ENCODE data around the gene GFRA4.
A peak's percentile ranks its signal among the peaks of the same experiment; 100 is the strongest.

GFRA4 gene

DNA sequence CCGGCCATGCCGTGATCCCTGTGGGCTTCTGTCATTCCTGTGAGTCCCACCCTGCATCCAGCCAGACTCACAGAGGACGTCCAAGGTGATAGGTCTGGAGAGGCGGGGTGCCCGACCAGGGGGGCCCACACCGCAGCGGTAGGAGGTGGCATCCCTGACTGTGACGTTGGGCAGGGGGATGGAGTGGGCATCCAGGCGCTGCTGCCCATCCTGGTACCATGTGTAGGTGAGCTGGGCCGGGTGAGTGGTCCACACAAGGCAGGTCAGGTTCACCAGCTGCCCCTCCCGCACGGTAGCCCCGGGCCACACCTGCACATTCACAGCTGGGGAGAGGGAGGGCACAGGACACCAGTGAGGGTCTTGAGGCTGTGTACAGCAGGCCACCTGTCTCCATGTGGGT lies 30.2 kb upstream of the GFRA4 start:
- DNase-seq: no peak

DNA sequence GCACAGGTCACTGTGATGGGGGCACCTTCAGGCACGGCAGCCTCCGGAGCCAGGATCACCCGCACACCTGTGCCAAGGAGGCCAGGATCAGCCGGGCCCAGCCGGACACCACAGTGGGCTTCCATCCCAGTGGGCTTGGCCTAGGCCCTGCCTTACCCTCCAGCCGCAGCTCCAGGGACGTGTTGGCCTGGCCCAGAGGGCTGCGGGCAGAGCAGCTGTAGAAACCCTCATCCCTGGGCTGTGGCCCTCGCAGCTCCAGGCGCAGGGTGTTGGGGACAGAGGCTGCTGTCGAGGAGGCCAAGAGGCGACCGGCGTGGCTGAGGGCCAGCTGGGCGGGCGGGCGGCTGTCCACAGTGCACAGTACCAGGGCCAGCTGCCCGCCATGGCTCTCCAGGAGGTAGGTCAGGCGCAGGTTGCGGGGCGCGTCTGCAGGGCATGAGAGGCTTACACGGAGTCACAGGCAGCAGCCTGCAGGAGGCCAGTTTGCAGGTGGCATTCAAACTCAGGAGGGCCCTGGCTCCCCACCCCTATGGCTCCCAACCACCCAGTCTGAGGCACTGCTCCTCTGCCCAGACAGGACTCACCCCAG lies 29.6 kb upstream of the GFRA4 start:
- no peak for DNase-seq

DNA sequence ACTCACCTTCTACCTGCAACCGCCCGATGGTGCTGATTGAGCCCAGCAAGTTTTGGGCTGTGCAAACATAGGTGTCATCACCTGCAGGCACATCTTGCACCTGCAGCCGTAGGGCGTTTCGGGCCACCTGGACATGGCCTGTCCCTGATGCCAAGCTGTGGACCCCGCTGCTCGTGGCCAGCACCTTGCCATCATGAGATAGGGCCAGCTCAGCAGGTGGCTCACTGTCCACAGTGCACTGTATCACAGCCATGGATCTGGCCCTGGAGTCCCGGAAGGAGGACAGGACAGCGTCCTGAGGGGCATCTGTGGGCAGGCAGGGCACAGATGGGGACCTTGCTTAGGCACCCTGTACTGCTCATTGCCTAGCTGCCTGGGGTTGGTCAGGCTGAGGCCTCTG lies 28.7 kb upstream of the GFRA4 start:
- DNase-seq: no peak

DNA sequence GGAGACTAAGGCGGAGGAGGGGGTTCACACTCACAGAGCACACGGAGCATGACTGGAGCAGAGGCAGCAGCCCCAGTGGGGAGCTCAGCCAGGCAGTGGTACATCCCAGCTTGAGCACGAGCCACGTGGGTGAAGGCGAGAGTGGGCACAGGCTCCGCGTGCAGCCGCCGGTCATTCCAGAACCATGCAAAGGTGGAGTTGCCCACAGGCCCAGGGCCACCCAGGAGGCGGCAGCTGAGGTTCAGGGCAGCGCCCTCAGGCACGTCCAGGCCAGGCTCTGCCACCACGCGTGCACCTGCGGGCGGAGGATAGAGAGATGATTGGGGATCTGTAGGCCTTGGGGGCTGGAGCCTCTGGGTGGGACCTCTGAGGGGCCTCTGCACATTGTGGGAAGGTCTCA lies 28.1 kb upstream of the GFRA4 start:
- DNase-seq: no peak

DNA sequence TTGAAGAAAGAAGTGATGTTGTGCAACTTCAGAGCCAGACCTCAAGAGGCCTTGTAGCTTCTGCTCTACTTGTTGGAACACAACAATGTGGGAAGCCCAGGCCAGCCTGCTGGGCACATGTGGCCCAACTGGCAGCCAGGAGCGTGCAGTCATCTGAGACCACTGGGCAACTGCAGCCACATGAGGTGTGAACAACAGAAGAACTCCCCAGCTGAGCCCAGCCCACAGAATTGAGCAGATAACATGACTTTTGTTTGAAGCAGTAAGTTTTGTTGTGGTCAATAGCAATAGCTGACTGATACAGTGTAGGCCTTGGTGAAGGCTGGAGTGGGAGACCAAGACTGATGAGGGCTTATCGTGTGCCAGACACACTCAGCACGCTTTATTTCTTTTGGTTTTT lies 27.2 kb upstream of the GFRA4 start:
- no peak for DNase-seq

DNA sequence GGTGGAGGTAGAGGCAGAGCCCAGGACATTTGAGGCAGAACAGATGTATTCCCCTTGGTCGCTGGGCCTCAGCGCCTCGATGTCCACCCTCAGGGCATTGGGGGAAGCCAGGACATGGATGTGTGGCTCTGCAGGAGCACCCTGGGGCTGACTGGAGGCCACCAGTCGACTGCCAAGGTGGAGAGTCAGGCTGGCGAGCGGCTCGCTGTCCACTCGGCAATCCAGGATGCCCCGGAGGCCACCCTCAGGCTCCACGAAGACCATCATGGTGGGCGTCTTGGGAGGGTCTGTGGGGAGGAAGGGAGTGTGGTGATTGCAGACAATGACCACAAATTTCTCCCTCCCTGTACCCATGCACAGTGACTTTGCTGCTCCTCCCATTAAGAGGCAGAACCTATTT lies 26.8 kb upstream of the GFRA4 start:
- DNase-seq: no peak

DNA sequence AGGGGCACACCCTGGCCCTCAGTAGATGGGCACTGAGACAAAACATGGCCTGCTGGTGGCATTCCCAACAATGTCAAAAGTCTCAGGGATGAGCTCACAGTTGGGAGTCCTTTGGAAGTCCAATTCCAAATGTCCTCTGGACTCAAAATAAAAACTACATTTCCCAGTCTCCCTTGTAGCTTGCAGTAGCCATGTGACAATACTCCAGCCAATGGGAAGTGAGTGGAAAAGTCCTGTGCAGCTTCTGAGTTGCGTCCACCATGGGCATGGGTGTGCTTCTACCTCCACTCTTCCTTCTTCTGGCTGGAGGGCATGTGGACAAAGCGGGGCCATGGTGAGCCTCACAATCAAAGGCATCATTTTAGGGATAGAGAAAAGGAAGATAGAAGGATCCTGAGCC lies 24.5 kb upstream of the GFRA4 start:
- DNase-seq: no peak

DNA sequence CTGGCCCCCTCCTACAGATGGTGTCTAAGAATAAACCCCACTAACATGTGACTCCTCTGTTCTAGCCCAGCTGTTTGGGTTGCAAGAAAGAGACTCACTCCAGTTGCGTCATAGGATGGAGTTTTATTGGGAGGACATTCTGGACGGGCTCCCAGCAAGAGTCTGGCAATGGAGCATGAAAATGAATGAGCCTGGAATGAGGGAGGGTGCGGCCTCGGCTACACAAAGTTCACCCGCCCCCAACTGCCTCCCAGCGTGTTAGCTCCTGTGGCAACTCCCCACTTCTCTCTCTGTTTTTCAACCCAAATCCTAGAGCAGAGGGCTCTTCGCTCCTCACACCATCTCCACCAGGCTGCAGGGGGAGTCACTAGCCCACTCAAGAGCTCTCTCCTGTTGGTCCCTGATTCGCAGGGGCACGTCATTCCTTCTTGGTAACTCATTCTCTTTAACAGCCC lies 23.7 kb upstream of the GFRA4 start:
- peak; percentile 27 for DNase-seq

DNA sequence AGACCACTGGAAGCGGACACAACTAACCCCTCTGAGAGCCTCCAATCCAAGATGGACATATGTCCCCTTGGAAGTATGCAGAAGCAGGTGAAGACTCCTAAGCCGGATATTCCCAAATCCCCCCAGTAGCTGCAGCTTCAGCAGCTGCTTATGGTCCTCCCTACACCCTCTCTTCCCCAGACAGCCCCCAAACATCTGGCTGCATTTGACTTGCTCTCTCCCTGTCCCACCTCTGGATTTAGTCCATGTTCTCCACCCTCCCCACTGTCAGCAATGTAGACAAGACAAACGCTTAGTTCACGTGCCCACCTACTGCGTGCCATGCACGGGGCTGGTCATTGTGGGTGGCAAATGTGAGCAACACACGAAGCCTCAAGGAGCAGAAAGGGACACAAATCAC lies 23.2 kb upstream of the GFRA4 start:
- no peak for DNase-seq

DNA sequence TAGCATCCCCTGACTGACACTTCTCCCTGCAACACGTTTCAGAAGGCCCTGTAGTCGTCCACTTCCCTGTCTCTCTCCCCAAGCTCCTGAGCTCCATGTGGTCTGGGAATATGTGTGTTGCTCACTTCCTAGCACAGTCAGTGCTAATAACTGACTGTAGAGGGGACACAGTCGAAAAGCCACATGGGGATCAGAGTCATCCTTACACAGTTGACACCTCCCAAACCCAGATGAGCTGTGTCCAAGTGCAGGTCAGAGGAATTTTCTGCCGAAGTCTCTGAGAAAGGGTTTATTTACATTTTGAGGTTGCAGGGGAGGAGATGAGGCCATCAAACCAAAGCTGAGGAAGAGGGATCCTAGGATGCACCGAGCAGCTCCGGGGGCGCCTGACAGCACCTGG lies 22.1 kb upstream of the GFRA4 start:
- DNase-seq: no peak

DNA sequence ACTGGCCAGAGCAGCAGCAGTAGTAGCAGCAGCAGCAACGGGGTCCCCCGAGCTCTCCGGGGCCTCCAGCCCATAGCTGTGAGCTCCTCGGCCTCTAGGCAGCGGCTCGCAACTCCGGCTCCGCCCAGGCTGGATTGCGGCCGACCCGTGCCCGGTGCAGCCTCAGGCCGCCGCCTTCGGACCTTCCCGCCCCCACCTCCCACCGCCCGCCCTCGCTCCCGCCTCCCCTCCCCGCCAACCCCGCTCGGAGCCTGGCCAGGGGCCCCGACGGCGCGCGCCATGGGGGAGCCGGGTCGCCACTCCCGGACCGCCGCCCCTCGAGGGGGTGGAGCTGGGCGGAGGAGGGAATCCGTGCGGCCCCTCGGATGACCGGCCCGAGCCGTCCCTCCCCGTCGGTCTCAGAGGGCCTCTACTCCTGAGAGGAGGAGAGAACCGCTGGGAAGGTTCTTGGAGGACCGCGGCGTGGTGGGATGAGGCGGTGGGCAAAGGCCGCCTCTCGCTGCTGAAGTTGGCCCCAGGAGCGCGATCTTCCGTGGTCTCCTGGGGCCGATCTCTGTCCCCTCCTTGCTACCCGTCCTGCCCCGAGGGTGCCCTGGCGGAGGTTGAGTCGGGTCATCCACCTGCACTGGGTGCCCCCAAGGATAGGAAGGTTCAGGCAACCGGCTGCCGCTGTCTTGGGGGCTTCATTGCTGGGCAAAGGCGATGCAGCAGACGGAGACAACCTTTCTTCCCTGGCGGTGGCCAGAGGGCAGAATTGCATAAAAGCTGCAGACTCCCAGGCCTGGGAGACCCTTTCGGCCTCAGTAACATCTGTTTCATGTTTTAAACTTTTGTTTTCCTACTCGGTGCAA lies 19.0 kb upstream of the GFRA4 start, which contains the start of gene ADAM33:
TSS of gene ADAM33 (minus strand) at position 80 of the 851 bp plus-strand sequence. CDS start at position 74, 6 bp downstream.
- no peak for DNase-seq

DNA sequence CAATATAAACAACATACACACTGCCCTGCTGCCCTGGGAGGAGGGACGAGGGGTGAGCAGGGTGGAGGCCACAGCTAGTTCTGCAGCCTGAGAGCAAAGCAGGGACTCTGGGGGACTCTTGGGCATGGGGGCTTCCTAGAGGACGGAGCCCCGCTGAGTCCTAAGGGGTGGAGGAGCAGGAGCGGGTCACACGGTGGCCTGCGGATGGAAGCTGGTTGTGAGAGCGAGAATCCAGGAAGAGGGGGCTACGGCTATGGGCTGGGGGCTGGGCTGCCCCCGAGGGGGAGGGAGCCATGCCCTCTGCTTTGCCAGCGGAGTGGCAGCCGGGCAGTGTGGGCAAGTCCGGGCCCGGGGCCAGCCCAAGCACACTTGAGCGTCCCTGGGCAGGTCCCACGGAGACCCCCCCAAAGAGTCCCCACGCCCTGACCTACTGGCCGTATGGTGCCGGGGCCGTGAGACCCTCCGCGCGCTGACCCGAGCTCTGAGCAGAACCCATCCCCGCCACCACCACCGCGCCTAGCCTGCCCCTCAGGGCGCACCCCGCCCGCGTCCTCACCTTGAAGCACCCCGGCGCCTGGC lies 18.2 kb upstream of the GFRA4 start:
- no peak for DNase-seq

DNA sequence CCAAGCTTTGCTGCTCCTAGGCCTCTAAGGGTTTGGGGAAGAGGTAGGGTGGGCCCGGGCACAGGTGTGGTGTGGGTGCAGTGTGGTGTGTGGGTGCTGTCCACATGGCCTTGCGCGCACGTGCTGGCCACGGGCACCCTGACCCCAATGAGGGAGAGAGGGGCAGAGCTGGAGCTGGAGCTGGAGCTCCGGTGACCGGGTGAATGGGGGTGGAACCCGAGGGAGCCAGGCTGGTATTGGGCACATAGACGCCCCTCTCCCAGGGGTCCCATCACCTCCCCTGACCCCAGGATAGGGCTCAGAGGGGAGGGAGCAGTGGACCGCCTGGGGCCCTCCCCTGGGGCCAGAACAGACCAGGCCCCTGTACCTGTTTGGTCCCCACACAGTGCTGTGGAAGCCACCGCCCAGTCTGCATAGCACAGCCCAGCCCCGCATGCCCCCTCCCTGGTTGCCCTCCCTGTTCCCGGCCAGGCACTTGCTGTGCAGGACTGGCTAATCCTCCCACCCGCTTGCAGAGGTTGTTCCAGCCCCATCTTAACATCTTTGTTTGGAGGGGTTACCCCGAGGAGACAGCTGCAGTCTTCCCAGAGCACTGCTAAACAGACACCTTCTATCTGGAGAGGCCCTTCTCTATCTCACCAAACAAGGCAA lies 17.6 kb upstream of the GFRA4 start:
- no peak for DNase-seq

DNA sequence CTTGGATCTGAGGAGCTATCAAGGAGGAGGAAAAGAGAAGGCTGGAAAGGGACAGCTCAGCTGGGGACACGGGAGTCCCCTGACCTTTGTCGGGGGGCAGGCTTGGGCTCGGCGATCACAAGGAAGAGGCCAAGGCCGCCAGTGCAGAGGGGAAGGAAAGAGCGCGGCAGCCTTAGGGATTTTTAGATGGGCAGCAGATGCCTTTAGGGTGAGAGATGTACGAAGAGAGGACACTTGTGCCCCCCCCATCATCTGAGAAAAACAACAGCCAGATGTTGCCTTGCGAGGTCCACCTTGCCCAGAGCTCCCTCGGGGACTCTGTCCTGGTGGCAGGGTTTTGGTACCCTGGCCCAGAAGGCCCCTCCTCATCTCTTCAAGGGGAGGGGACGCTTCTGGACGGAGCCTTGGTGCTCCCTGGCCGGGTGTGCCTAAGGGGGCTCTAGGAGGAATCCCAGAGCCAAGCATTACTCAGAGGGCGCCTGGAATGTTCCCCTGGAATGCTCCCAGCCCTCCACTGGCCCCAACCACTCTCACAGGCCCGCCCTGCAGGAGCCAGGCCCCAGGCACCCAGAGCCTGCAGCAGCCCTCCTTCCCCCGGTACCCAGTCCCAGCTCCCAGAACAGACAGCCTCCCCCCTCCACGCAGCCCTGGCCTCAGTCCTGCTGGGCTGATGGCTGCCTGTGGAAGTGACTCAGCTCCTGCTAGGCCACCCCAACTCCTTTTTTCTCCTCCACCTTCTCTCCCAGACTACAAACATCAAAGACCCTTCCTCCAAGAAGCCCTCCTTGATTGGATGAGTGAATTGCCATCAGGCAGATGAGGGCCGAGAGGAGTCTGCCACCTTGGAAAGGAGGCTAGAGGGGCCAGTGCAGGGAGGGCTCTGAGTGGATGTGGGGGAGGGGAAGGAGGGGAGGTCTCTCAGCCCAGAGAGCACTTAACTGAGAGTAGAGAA lies 16.8 kb upstream of the GFRA4 start:
- DNase-seq: no peak

DNA sequence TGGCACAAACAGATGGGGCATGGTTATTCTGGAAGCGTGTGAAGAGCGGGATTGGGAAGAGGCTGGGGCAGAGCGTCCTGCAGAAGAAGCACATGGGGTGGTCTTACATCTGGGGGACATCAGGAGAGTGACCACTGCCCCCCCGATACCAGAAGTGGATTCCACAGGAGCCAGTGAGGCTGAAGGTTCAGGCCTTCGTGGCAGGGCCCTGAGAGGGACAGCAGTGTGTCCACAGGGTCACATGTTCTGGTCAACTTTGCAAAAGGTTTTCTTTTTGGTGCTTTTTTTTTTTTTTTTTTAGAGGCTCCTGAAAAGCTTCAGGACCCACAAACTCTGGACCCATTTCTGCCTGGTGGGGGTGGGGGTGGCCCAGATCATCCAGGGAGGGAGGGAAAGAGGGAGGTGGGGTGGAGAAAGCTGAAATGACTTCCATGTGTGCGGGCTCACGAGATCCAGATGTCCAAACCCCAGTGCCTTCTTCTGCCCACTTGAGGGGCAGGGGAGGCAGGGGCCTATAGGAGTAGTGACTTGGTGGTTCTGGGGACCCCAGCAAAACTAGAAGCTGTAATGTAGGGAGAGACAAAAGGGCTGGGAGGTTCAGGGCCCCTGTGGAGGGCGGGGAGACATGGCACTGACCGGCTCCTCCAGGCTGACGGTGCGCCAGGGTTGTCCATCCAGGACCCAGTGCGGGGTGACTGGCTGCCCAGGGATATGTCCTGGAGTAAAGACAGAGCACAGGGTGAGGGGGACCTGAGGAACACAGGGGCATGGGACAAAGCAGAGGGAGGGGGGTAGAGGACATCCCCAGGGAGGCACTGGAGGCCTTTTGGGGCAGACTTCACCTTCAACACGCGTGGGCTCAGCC lies 15.9 kb upstream of the GFRA4 start:
- DNase-seq: no peak

DNA sequence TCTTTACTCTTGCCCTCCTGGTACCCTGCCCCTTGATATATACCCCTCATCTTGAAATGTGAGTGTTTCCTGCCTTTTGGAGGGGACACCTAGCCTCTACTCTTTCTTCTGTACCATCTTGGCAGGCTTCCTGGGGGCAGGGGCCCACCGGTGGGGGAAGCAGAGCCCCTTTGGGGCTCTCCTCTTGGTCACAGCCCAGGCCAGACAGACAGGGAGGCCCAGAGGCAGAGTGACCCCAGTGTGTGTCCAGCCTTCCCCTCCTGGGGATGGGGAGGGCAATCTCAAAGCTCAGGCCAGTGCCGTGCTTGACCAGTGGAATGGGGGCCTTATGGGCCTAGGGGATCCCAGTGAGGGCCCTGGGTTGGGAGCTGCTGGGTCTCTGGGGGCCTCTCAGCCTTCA lies 15.0 kb upstream of the GFRA4 start:
- no peak for DNase-seq

DNA sequence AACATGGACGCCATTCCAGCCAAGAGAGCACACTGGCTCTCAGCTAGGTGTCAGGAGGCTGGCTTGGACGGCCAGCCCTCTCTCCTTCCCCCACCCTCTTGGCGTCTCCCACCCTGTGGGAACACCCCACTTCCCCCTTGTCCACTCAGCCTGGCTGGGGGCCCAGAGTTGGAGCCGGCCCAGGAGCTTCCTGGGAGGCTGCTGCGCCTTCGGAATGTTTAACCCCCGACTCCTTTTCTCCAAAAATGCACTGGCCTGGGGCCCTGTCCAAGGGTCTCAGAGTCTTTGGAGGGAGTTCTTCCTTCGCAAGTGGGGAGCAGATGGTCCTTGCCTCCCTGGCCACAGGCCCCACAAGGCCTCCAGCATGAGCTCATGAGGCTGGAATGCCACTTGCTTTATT lies 14.5 kb upstream of the GFRA4 start:
- DNase-seq: no peak

DNA sequence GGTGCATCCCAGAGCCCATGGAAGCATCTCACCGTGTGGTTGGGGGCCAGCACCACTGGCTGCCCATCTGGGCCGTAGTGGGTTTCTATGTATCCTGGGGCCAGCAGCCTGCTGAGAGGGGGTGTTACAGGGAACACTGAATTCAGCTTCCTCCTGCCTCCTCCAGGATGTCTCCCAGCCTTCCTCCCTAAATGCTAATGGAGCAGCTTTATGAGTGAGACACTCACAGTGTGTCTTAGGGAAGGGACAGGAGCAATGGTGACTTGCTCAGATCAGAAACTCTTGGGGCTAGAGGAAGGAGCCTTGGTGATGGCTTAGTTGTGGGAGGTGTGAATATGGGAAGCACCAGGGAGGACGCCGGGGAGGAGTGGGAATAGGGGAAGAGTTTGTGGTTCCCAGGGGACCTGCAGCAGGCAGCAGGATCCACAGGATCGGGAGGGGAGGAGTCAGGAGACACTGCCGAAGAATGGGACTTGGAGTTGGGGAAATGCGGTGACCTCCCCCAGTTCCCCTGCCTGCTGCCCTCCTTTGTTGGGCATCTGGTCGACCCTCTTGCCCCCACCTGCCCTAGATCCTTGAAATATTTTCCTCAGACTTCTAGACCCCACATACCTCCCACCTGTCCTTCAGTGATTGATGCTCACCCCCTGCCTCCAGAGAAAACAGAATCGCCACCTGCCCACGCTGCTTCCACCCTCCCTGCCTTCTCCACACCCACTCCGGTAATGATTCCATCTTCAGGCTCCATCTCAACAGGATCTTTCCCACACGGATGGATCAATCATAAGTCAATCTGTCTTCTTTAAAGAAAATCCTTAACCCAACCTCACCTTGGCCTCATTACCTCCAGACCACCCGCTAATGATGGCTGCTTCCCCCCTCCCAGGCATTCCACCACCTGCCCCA lies 12.0 kb upstream of the GFRA4 start:
- no peak for DNase-seq

DNA sequence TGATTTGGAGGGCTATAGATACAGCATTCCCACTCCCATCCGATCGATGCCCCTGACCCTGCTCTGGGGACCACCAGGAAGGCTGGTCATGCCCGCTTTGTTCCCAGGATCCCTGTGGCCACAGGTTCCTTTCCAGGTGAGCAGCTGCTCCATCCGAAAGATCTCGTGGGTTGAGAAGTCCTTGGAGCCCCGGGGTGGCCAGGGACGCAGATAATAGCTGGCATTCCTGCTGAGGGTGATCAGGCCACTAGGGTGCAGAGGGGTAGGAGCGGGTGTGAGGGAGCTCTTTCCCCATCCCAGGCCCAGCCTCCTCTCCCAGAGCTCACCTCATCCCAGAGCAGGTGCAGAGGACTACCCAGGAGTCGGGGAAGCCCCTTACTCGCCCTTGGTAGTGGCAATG lies 11.2 kb upstream of the GFRA4 start:
- DNase-seq: no peak
